HEK293 (cell line): ENCODE measurements around the gene CIROP.

Source experiments
- CTCF ChIA-PET: fragments of 350-600 bp; formaldehyde crosslinking; extraction: SDS; loops from one replicate; lab custom pipeline; 2021; ENCODE audit warnings: antibody characterized with exemption; lab: Yijun Ruan, JAX
- POLR2A ChIA-PET: fragments of 300-600 bp; formaldehyde crosslinking; extraction: SDS; loops from one replicate; lab custom pipeline; 2020; ENCODE audit warnings: antibody characterized with exemption, inconsistent platforms; lab: Yijun Ruan, JAX
- H3K27ac ChIP-seq: fragments of 200-500 bp; sonication (Bioruptor generic); 2 replicates; pipeline ENCODE4 v1.5.1; 2014; ENCODE audit warnings: low read depth, low read length, control low read depth, inconsistent platforms; ENCODE audit errors: extremely low read depth
- H3K36me3 ChIP-seq, 2 experiments: fragments of 200-500 bp in 1 of 2; sonication (Bioruptor generic) in 1 of 2; 1 replicate in 1 of 2; 2 replicates in 1 of 2; pipeline ENCODE4 v1.5.1; 2014 to 2017; ENCODE audit warnings: inconsistent platforms in 2 of 2, low read length in 2 of 2; ENCODE audit not compliant: control insufficient read depth in 2 of 2, insufficient read depth in 1 of 2
- H3K4me1 ChIP-seq: fragments of 200-500 bp; sonication (Bioruptor generic); 2 replicates; pipeline ENCODE4 v1.5.1; 2014; ENCODE audit warnings: mild to moderate bottlenecking, low read length, inconsistent platforms; ENCODE audit not compliant: control insufficient read depth, insufficient read depth
- H3K4me3 ChIP-seq: 2 replicates; pipeline ENCODE4 v1.5.1; 2011; ENCODE audit warnings: low read depth, mild to moderate bottlenecking, control low read depth, low read length, moderate library complexity
- H3K9me3 ChIP-seq: fragments of 200-500 bp; sonication (Bioruptor generic); 2 replicates; pipeline ENCODE4 v1.5.1; 2014; ENCODE audit warnings: low read depth, low read length, inconsistent platforms; ENCODE audit not compliant: control insufficient read depth, insufficient read depth
- BCL11B ChIP-seq: fragments of 450-650 bp; formaldehyde crosslinking; IDR thresholded peaks from 2 replicates; pipeline ENCODE4 v1.5.1; 2016; ENCODE audit warnings: low read depth, missing biosample characterization, missing genetic modification characterization
- EGR2 ChIP-seq: fragments of 450-650 bp; formaldehyde crosslinking; IDR thresholded peaks from 2 replicates; pipeline ENCODE4 v1.5.1; 2016; ENCODE audit warnings: low read depth, missing biosample characterization, missing genetic modification characterization
- FEZF1 ChIP-seq: fragments of 450-650 bp; formaldehyde crosslinking; IDR thresholded peaks from 2 replicates; pipeline ENCODE4 v1.5.1; 2016; ENCODE audit warnings: missing biosample characterization, missing genetic modification characterization
- GFI1B ChIP-seq: fragments of 450-650 bp; formaldehyde crosslinking; IDR thresholded peaks from 2 replicates; pipeline ENCODE4 v1.5.1; 2016; ENCODE audit warnings: missing biosample characterization, missing genetic modification characterization
- GLIS2 ChIP-seq: fragments of 450-650 bp; formaldehyde crosslinking; IDR thresholded peaks from 2 replicates; pipeline ENCODE4 v1.5.1; 2016; ENCODE audit warnings: missing biosample characterization, missing genetic modification characterization
- HIC1 ChIP-seq: fragments of 450-650 bp; formaldehyde crosslinking; IDR thresholded peaks from 2 replicates; pipeline ENCODE4 v1.5.1; 2016; ENCODE audit warnings: missing biosample characterization, missing genetic modification characterization
- HOXC10 ChIP-seq: sonication (generic); formaldehyde crosslinking; IDR thresholded peaks from 2 replicates; pipeline ENCODE4 v1.8.1; 2023; ENCODE audit warnings: mild to moderate bottlenecking, missing genetic modification reagents
- KLF10 ChIP-seq: fragments of 450-650 bp; IDR thresholded peaks from 2 replicates; pipeline ENCODE4 v1.5.1; 2018; ENCODE audit warnings: missing biosample characterization, mild to moderate bottlenecking, missing genetic modification characterization
- PBX3 ChIP-seq: sonication (generic); formaldehyde crosslinking; IDR thresholded peaks from 2 replicates; pipeline ENCODE4 v1.8.1; 2022; ENCODE audit warnings: mild to moderate bottlenecking, moderate library complexity, missing genetic modification reagents
- PRDM1 ChIP-seq: fragments of 450-650 bp; formaldehyde crosslinking; IDR thresholded peaks from 2 replicates; pipeline ENCODE4; 2016; ENCODE audit warnings: missing biosample characterization, missing genetic modification characterization
- PRDM10 ChIP-seq: fragments of 450-650 bp; formaldehyde crosslinking; IDR thresholded peaks from 2 replicates; pipeline ENCODE4 v1.5.1; 2016; ENCODE audit warnings: missing biosample characterization, missing genetic modification characterization
- SP2 ChIP-seq: fragments of 450-650 bp; formaldehyde crosslinking; IDR thresholded peaks from 2 replicates; pipeline ENCODE4 v1.5.1; 2016; ENCODE audit warnings: missing biosample characterization, missing genetic modification characterization
- ZBTB6 ChIP-seq: fragments of 450-650 bp; formaldehyde crosslinking; IDR thresholded peaks from 2 replicates; pipeline ENCODE4 v1.5.1; 2017; ENCODE audit warnings: missing biosample characterization, missing genetic modification characterization
- ZFHX2 ChIP-seq: fragments of 450-650 bp; formaldehyde crosslinking; conservative IDR thresholded peaks from 2 replicates; pipeline ENCODE4 v1.5.1; 2016; ENCODE audit warnings: missing biosample characterization, missing genetic modification characterization
- ZFP69B ChIP-seq: fragments of 450-650 bp; formaldehyde crosslinking; IDR thresholded peaks from 2 replicates; pipeline ENCODE4 v1.5.1; 2016; ENCODE audit warnings: missing biosample characterization, missing genetic modification characterization
- ZNF175 ChIP-seq: fragments of 450-650 bp; formaldehyde crosslinking; IDR thresholded peaks from 2 replicates; pipeline ENCODE4 v1.5.1; 2016; ENCODE audit warnings: missing biosample characterization, missing genetic modification characterization
- ZNF280C ChIP-seq: fragments of 450-650 bp; formaldehyde crosslinking; IDR thresholded peaks from 2 replicates; pipeline ENCODE4 v1.5.1; 2016; ENCODE audit warnings: missing biosample characterization, missing genetic modification characterization
- ZNF610 ChIP-seq: fragments of 450-650 bp; formaldehyde crosslinking; IDR thresholded peaks from 2 replicates; pipeline ENCODE4 v1.5.1; 2016; ENCODE audit warnings: missing biosample characterization, missing genetic modification characterization, borderline replicate concordance
- ZNF621 ChIP-seq: fragments of 450-650 bp; formaldehyde crosslinking; IDR thresholded peaks from 2 replicates; pipeline ENCODE4 v1.5.1; 2017; ENCODE audit warnings: missing biosample characterization, missing genetic modification characterization
- ZNF660 ChIP-seq: fragments of 450-650 bp; IDR thresholded peaks from 2 replicates; pipeline ENCODE4 v1.5.1; 2018; ENCODE audit warnings: missing biosample characterization, mild to moderate bottlenecking, missing genetic modification characterization
- ZNF785 ChIP-seq: fragments of 450-650 bp; formaldehyde crosslinking; IDR thresholded peaks from 2 replicates; pipeline ENCODE4 v1.5.1; 2016; ENCODE audit warnings: missing biosample characterization, missing genetic modification characterization

Gene CIROP

DNA sequence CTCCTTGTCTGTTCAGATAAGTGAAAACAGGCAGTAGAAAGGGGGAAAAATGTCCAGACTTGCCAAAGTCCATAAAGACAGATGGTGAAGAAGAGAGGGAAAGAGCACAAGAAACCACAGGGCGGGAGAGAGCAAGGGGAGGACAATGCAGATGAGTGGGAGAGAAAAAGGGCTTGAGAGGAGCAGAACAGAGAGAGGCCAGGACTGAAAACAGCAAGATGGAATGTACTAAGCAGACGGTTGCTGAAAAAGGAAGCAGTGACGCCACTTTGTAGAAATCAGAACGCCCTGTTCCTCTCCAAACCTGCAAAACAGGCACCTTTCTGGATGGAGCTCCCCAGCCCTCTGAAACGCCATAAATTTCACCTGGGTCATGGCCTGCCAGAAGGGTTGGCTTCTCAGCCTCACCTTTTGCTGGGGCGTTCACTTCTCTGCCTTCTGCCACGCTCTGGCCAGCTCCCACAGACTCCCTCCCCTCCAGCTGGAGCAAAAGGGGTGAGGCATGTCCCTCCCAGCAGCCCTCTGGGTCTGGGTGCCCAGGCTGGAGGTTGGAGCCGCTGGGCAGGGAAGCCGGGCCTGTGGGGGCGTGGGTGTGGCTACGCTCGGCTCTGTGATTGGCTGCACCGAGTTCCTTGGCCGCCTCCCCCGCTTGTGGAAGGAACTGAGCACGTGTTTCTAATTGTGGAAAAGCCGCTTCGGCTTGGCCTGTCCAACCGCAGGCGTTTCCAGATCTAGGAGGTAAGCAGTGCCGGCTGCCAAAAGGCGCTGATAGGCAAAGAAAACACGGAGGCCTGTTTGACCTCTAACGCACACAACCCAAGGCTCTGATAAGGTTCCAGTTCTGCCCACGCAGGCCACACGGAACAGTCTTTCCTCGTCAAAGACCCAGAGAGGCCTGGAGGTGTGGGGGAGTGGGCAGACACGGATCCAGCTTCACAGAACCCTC is 49.3 kb upstream of the CIROP start:
- POLR2A ChIA-PET, result interaction anchor here (0.7 kb wide), 1 partner anchor 37 kb away, joined by 11 read pairs; no protein-coding TSS in a partner anchor
- CTCF ChIA-PET, result no interaction called here
- Histone ChIP-seq H3K27ac (no peak overlapping the region), H3K4me1 (peaks cover 2% of the 10 kb centered on the region; the same call in 1 of the 2 replicates), H3K9me3 (no peaks in the 10 kb centered on the region), H3K36me3 (no peaks in the 10 kb centered on the region), H3K4me3 (no peak overlapping the region)
- peak; percentile 60 for TF ChIP-seq PRDM1 (tag by site-specific recombination)
- 0 out of 2 replicates have a peak, but pooled peaks have one; percentile 33 for TF ChIP-seq GLIS2 (tag by site-specific recombination)
- TF ChIP-seq PRDM10 (tag by site-specific recombination), result no peak; the same call in 1 of the 2 replicates
- TF ChIP-seq PBX3, result no peak
- TF ChIP-seq ZFP69B (tag by site-specific recombination), result no peak
- TF ChIP-seq ZFHX2 (tag by site-specific recombination), result peak; percentile 72
- no peak for TF ChIP-seq HIC1
- peak; percentile 95 for TF ChIP-seq KLF10 (tag by site-specific recombination)
- TF ChIP-seq ZNF660 (tag by site-specific recombination), result no peak
- no peak for TF ChIP-seq ZNF175 (tag by site-specific recombination)
- TF ChIP-seq ZNF785, result no peak
- no peak for TF ChIP-seq HOXC10 (CRISPR knock-in tag)
- no peak for TF ChIP-seq ZNF280C
- 0 out of 2 replicates have a peak, but pooled peaks have one; percentile 22 for TF ChIP-seq SP2
- no peak for TF ChIP-seq GFI1B
- no peak for TF ChIP-seq BCL11B (tag by site-specific recombination)
- TF ChIP-seq FEZF1 (tag by site-specific recombination), result no peak
- peak; percentile 86 for TF ChIP-seq EGR2
- TF ChIP-seq ZNF610 (tag by site-specific recombination), result no peak
- no peak for TF ChIP-seq ZNF621
- no peak for TF ChIP-seq ZBTB6 (tag by site-specific recombination)
